Chondrocyte (in vitro differentiated cells): Measurements from ENCODE around the gene UCP3. TPM values are rescaled to one million over a fixed set of nuclear protein-coding genes. Genes with fewer than 3 reads are reported as not detected.

Experiments used
- DNase-seq: peaks from one replicate; pipeline ENCODE4 v3.0.0; 2021; ENCODE audit warnings: mixed read lengths, low spot score
- H3K27ac Mint-ChIP-seq: one replicate; pipeline ENCODE4 v1.8.0; 2021; ENCODE audit warnings: mild to moderate bottlenecking, moderate library complexity, mixed read lengths; ENCODE audit not compliant: unreplicated experiment
- H3K27me3 Mint-ChIP-seq: 2 replicates; pipeline ENCODE4 v1.8.0; 2021; ENCODE audit warnings: low read depth, mixed read lengths
- H3K36me3 Mint-ChIP-seq: 2 replicates; pipeline ENCODE4 v1.8.0; 2021; ENCODE audit warnings: low read depth, mixed read lengths
- H3K4me1 Mint-ChIP-seq: 2 replicates; pipeline ENCODE4 v1.8.0; 2021; ENCODE audit warnings: low read depth, mild to moderate bottlenecking, mixed read lengths
- H3K4me3 Mint-ChIP-seq: one replicate; pipeline ENCODE4 v1.8.0; 2021; ENCODE audit warnings: mild to moderate bottlenecking, moderate library complexity, mixed read lengths; ENCODE audit not compliant: unreplicated experiment
- H3K9me3 Mint-ChIP-seq: 2 replicates; pipeline ENCODE4 v1.8.0; 2021; ENCODE audit warnings: low read depth, mixed read lengths
- CTCF ChIP-seq: fragments of 200-600 bp; sonication (generic); IDR thresholded peaks from 2 replicates; pipeline ENCODE4 v1.5.0; 2021; ENCODE audit warnings: antibody characterized with exemption, mild to moderate bottlenecking, moderate library complexity
- total RNA-seq: library from RNA; stranded (reverse); gene quantifications from 3 replicates; pipeline ENCODE4 v1.2.1, GENCODE V29; 2021

The UCP3 gene
- total RNA-seq, 1 donor from 2014 or later: 0.47 TPM

GRCh38 chr11:73950869-73951710, 57.8 kb downstream of the UCP3 start, which contains the start of gene DNAJB13:
Gene DNAJB13 (plus strand): TSS chr11:73951026. CDS start chr11:73951070, 44 bp downstream.
- H3K36me3 Mint-ChIP-seq: peaks cover 1% of the 10 kb centered on the region
- H3K27me3 Mint-ChIP-seq: no peaks in the 10 kb centered on the region
- H3K4me1 Mint-ChIP-seq: peaks cover 3% of the 10 kb centered on the region
- H3K9me3 Mint-ChIP-seq: peaks cover 13% of the 10 kb centered on the region
- no peak within 1 kb of the TSS for H3K4me3 Mint-ChIP-seq
- no peak for TF ChIP-seq CTCF
- no peak within 1 kb of the TSS for H3K27ac Mint-ChIP-seq
- DNase-seq: no peak

Other genes with a start within 250 kb of the UCP3 start
- gene RAB6A, start 248.0 kb downstream of the UCP3 start, total RNA-seq: 173 to 188 TPM (median 185 TPM) in 3 replicates
- gene MRPL48, start 221.2 kb downstream of the UCP3 start, total RNA-seq: 21.2 to 29.8 TPM (median 25.8 TPM) in 3 replicates
- 39.8 to 57.4 TPM (median 42.5 TPM) in 3 replicates for gene COA4, start 132.2 kb downstream of the UCP3 start, total RNA-seq
- 11.8 to 17.1 TPM (median 13.5 TPM) in 3 replicates for gene PAAF1, start 132.1 kb downstream of the UCP3 start, total RNA-seq
- gene DNAJB13, start 58.1 kb downstream of the UCP3 start, total RNA-seq: not detected in 3 replicates
- 10.4 to 47.2 TPM (median 41.0 TPM) in 3 replicates for gene UCP2, start 26.2 kb downstream of the UCP3 start, total RNA-seq
- gene C2CD3, start 161.9 kb upstream of the UCP3 start, total RNA-seq: 14.7 to 28.0 TPM (median 16.3 TPM) in 3 replicates
- 40.5 to 76.2 TPM (median 71.6 TPM) in 3 replicates for gene PPME1, start 162.2 kb upstream of the UCP3 start, total RNA-seq